GM12878 (cell line): ENCODE measurements around the gene NES. TPM values are rescaled to one million over a fixed set of nuclear protein-coding genes. Genes with fewer than 3 reads are reported as not detected.

Experiments
- ATAC-seq: fragments of 200-7000 bp; cut with Tn5 transposase; 3 replicates; pipeline ENCODE4 v1.9.1; 2020; ENCODE audit warnings: mild to moderate bottlenecking, moderate library complexity
- BruUV-seq: library from RNA; stranded (reverse); fragments of 400-500 nt; replicated peaks from 2 replicates; lab custom pipeline; 2021; lab: Mats Ljungman, UMichigan
- CTCF ChIA-PET: fragments of 300-600 bp; sonication (Branson Sonifier 250); formaldehyde crosslinking; extraction: SDS; loops from one replicate; lab custom pipeline; 2021; ENCODE audit warnings: inconsistent platforms; lab: Yijun Ruan, JAX
- POLR2A ChIA-PET: fragments of 350-600 bp; formaldehyde crosslinking; extraction: SDS; loops from one replicate; lab custom pipeline; 2021; ENCODE audit warnings: inconsistent platforms; lab: Charles Lee
- RAD21 ChIA-PET: fragments of 300-600 bp; sonication (Branson Sonifier 250); formaldehyde crosslinking; loops from one replicate; lab custom pipeline; 2023; ENCODE audit warnings: antibody characterized with exemption; ENCODE audit not compliant: unreplicated experiment; lab: Charles Lee
- SMC1A ChIA-PET: fragments of 300-600 bp; sonication (Branson Sonifier 250); formaldehyde crosslinking; loops from one replicate; lab custom pipeline; 2023; ENCODE audit not compliant: unreplicated experiment, uncharacterized antibody; lab: Charles Lee
- DNase-seq: peaks from one replicate; pipeline ENCODE4 v3.0.0-alpha.2; 2011; ENCODE audit warnings: low read depth, low spot score
- FAIRE-seq: peaks from 3 replicates; lab custom pipeline; 2011; peaks lifted over from hg19 to GRCh38; lab: Jason Lieb, UNC
- H2AFZ ChIP-seq: 2 replicates; pipeline ENCODE4 v1.6.0; 2011; ENCODE audit warnings: low read depth, low read length, control low read depth; ENCODE audit not compliant: control insufficient read depth
- H3K27ac ChIP-seq: 2 replicates; pipeline ENCODE4 v1.5.1; 2011; ENCODE audit warnings: control low read depth; ENCODE audit not compliant: control insufficient read depth, insufficient read depth
- H3K27me3 ChIP-seq, 2 experiments: replicated peaks in 1 of 2; 2 replicates each; pipeline versions ENCODE4 v1.6.0 to v1.6.1; 2011; ENCODE audit warnings: low read length in 1 of 2; ENCODE audit not compliant: control insufficient read depth in 2 of 2, insufficient read depth in 2 of 2
- H3K36me3 ChIP-seq, 2 experiments: 2 replicates each; pipeline ENCODE4 v1.5.1; 2011; ENCODE audit warnings: low read length in 1 of 2; ENCODE audit not compliant: control insufficient read depth in 2 of 2, insufficient read depth in 2 of 2
- H3K4me1 ChIP-seq: 2 replicates; pipeline ENCODE4 v1.6.1; 2011; ENCODE audit warnings: mild to moderate bottlenecking, low read length, moderate library complexity, mixed read lengths; ENCODE audit not compliant: control insufficient read depth, insufficient read depth
- H3K4me2 ChIP-seq: 2 replicates; pipeline ENCODE4 v1.6.0; 2011; ENCODE audit warnings: control low read depth; ENCODE audit not compliant: control insufficient read depth, insufficient read depth
- H3K4me3 ChIP-seq: fragments of 200-600 bp; sonication (generic); 2 replicates; pipeline ENCODE4 v1.5.1; 2016
- H3K79me2 ChIP-seq: 2 replicates; pipeline ENCODE4 v1.6.0; 2011; ENCODE audit warnings: low read length; ENCODE audit not compliant: control insufficient read depth, insufficient read depth
- H3K9ac ChIP-seq: 2 replicates; pipeline ENCODE4 v1.8.0; 2011; ENCODE audit warnings: low read length, control low read depth, mixed read lengths; ENCODE audit not compliant: control insufficient read depth, insufficient read depth
- H3K9me3 ChIP-seq: replicated peaks from 3 replicates; pipeline ENCODE4 v1.5.1; 2011; ENCODE audit warnings: mild to moderate bottlenecking, low read length; ENCODE audit not compliant: control insufficient read depth, insufficient read depth
- H4K20me1 ChIP-seq: 2 replicates; pipeline ENCODE4 v1.6.0; 2011; ENCODE audit not compliant: control insufficient read depth, insufficient read depth
- CBX5 ChIP-seq: sonication (generic); IDR thresholded peaks from 2 replicates; pipeline ENCODE4 v1.6.1; 2016; ENCODE audit warnings: low read depth, moderate library complexity, mild to moderate bottlenecking, inconsistent platforms
- CEBPB ChIP-seq, 2 experiments: fragments of 150-350 bp in 1 of 2; IDR thresholded peaks; 2 replicates each; pipeline ENCODE4 v1.6.1; 2012 to 2014; ENCODE audit warnings: low read depth in 2 of 2, low read length in 2 of 2, borderline replicate concordance in 1 of 2, inconsistent platforms in 1 of 2
- DPF2 ChIP-seq: fragments of 450-650 bp; IDR thresholded peaks from 2 replicates; pipeline ENCODE4 v1.6.1; 2017; ENCODE audit warnings: mild to moderate bottlenecking
- EED ChIP-seq: sonication (generic); IDR thresholded peaks from 2 replicates; pipeline ENCODE4 v1.6.1; 2016; ENCODE audit warnings: antibody characterized with exemption, low read depth
- ETV6 ChIP-seq, 2 experiments: fragments of 450-650 bp in 1 of 2; IDR thresholded peaks in 1 of 2; conservative IDR thresholded peaks in 1 of 2; 2 replicates each; pipeline ENCODE4 v1.6.1; 2014; ENCODE audit warnings: antibody characterized with exemption in 1 of 2, borderline replicate concordance in 1 of 2, low read depth in 1 of 2, mild to moderate bottlenecking in 1 of 2, moderate library complexity in 1 of 2
- IKZF2 ChIP-seq, 2 experiments: fragments of 450-650 bp; IDR thresholded peaks; 2 replicates each; pipeline ENCODE4 v1.6.1; 2017; ENCODE audit warnings: mild to moderate bottlenecking in 2 of 2, moderate library complexity in 2 of 2
- RAD51 ChIP-seq: fragments of 450-650 bp; IDR thresholded peaks from 2 replicates; pipeline ENCODE4 v1.6.1; 2016; ENCODE audit warnings: moderate library complexity, mild to moderate bottlenecking, inconsistent platforms
- SKIL ChIP-seq: fragments of 450-650 bp; IDR thresholded peaks from 2 replicates; pipeline ENCODE4 v1.6.1; 2017; ENCODE audit warnings: mild to moderate bottlenecking, low read depth, inconsistent platforms; ENCODE audit not compliant: poor library complexity, severe bottlenecking
- SMARCA5 ChIP-seq: fragments of 450-650 bp; IDR thresholded peaks from 2 replicates; pipeline ENCODE4 v1.6.1; 2017; ENCODE audit warnings: mild to moderate bottlenecking
- SPI1 ChIP-seq: IDR thresholded peaks from 2 replicates; pipeline ENCODE4 v1.6.1; 2011; ENCODE audit warnings: low read depth, mild to moderate bottlenecking, low read length, moderate library complexity, borderline replicate concordance; ENCODE audit not compliant: insufficient read depth
- TBL1XR1 ChIP-seq: IDR thresholded peaks from 2 replicates; pipeline ENCODE4 v1.6.1; 2012; ENCODE audit warnings: low read depth, low read length, improper control_type of control experiment
- USF2 ChIP-seq: IDR thresholded peaks from 2 replicates; pipeline ENCODE4 v1.6.1; 2011; ENCODE audit warnings: low read depth, low read length, improper control_type of control experiment, borderline replicate concordance
- ZSCAN29 ChIP-seq: fragments of 450-650 bp; IDR thresholded peaks from 2 replicates; pipeline ENCODE4 v1.6.1; 2017; ENCODE audit warnings: mild to moderate bottlenecking, moderate library complexity
- WGBS: methylation state at CpG from one replicate; pipeline ENCODE4 v1.1.6; 2016; ENCODE audit warnings: low lambda C conversion rate; ENCODE audit not compliant: insufficient replicate concordance, insufficient coverage; ENCODE audit errors: missing lambda C conversion rate; 5-methylcytosine and 5-hydroxymethylcytosine counted together
- in situ Hi-C: fragments of 300-500 bp; cut with MboI; formaldehyde crosslinking; loops from 9 replicates; pipeline ENCODE4 v1.14.3; 2018; ENCODE audit warnings: mixed read lengths
- intact Hi-C: fragments of 100-400 bp; cut with micrococcal nuclease; formaldehyde crosslinking; loops from one replicate; pipeline ENCODE4 v1.14.2; 2022; ENCODE audit not compliant: unreplicated experiment
- polyA plus RNA-seq, 11 experiments: library from polyadenylated mRNA; depleted of rRNA in 4 of 11; unstranded in 6 of 11; stranded (reverse) in 5 of 11; fragments of >200 nt; fragmentation: Nextera tagmentation in 4 of 11; fragmentation: Illumina TruSeq in 1 of 11; extraction: Ambion mirVana in 4 of 11; extraction: Trizol in 1 of 11; gene quantifications; 1 replicate in 1 of 11; 2 replicates in 10 of 11; pipeline versions ENCODE4 v1.2.1 to v1.2.3, GENCODE V29; 2011 to 2016; ENCODE audit warnings: inconsistent platforms in 2 of 11, missing spikeins in 2 of 11, low read depth in 1 of 11
- total RNA-seq, 4 experiments: library from RNA; depleted of rRNA in 3 of 4; stranded (reverse); fragments of >200 nt in 3 of 4; fragmentation: Illumina TruSeq in 1 of 4; extraction: Trizol in 1 of 4; gene quantifications; 2 replicates each; pipeline versions ENCODE4 v1.2.1 to v1.2.3, GENCODE V29; 2013 to 2021

Gene NES
- total and polyA plus RNA-seq, 10 of the 15 experiments (the other 5 are each of a cell fraction or from before 2014, with no cell fraction given) = under 0.01 to 0.15 (median 0.02) TPM; not detected in 4

- TF ChIP-seq TBL1XR1 (no peak), CBX5 (no peak), RAD51 (no peak), ZSCAN29 (no peak), SPI1 (no peak)
Observed at GRCh38 chr1:156662800-156663055, 14.5 kb downstream of the NES start (continued).

GRCh38 chr1:156662005-156662799 lies 15.0 kb downstream of the NES start:
- WGBS = 38% methylated on average over 12 of the region's 12 CpGs
- no peak for DNase-seq
- CTCF ChIA-PET = interaction anchor here (1.0 to 8.3 kb wide), 10 partner anchors 17 to 198 kb away, joined by 3 to 208 read pairs (median 14); partner anchors contain the start of genes CRABP2, INSRR, ISG20L2 and METTL25B
- peak overlapping the region; percentile 49; the same call in 1 of the 2 replicates for H3K4me2 ChIP-seq
- SMC1A ChIA-PET = interaction anchor here (0.9 to 3.0 kb wide), 6 partner anchors 14 to 74 kb away, joined by 3 to 18 read pairs (median 6); no protein-coding TSS in a partner anchor
- RAD21 ChIA-PET = interaction anchor here (1.2 to 6.0 kb wide), 7 partner anchors 16 to 154 kb away, joined by 3 to 58 read pairs (median 20); partner anchors contain the start of gene NES
- no TSS peak for BruUV-seq
- H3K36me3 ChIP-seq = no peaks in the 10 kb centered on the region
- intact Hi-C loops (loop anchor here (10.0 kb wide), 1 partner anchor 63 kb away; the partner anchor contains the start of genes ISG20L2 and METTL25B), in situ Hi-C loops (no loop called here)
- peak overlapping the region; percentile 87 for H3K9ac ChIP-seq
- FAIRE-seq = no peak
- 0 out of 4 replicates have a peak, but pooled peaks cover 0 to under 1% of the 10 kb centered on the region in 2 experiments for H3K27me3 ChIP-seq
- peaks cover 3% of the 10 kb centered on the region; the same call in 1 of the 2 replicates for H4K20me1 ChIP-seq
- POLR2A ChIA-PET = interaction anchor here (1.2 to 2.4 kb wide), 3 partner anchors 154 to 174 kb away, joined by 4 to 8 read pairs (median 8); partner anchors contain the start of gene MEF2D
- H3K79me2 ChIP-seq = peaks cover 23% of the 10 kb centered on the region
- peaks cover 72% of the 10 kb centered on the region for H3K4me1 ChIP-seq
- H3K9me3 ChIP-seq = no peaks in the 10 kb centered on the region
- no peak for ATAC-seq
- H3K4me3 ChIP-seq = peak overlapping the region; percentile 94; the same call in 1 of the 2 replicates
- H3K27ac ChIP-seq = peak overlapping the region; percentile 90
- no peak overlapping the region for H2AFZ ChIP-seq
- no peak for TF ChIP-seq USF2
- peak; percentile 70 for TF ChIP-seq SPI1
- no peak for TF ChIP-seq SKIL
- 0 out of 2 replicates have a peak, but pooled peaks have one; percentile 26 for TF ChIP-seq SMARCA5
- TF ChIP-seq CEBPB (IDR thresholded peaks at IDR 0.05; ENCODE audit: borderline replicate concordance in 1 of 2, low read depth in 2 of 2, low read length in 2 of 2) = no peak
- TF ChIP-seq IKZF2 (IDR thresholded peaks at IDR 0.05) = peak in 1 of 2 experiments; percentile 60; a peak in 1 of 4 replicates
- TF ChIP-seq DPF2 = peak; percentile 7; the same call in 1 of the 2 replicates
- peak; percentile 88 for TF ChIP-seq EED
- peak in 1 of 2 experiments; percentile 77; a peak in 2 of 4 replicates for TF ChIP-seq ETV6 (conservative IDR thresholded peaks at IDR 0.05 in 1 of 2, IDR thresholded peaks at IDR 0.05 in 1 of 2; ENCODE audit: borderline replicate concordance in 1 of 2, low read depth in 1 of 2)
